K562 (cell line): Measurements from ENCODE around the gene FOXRED2. TPM values are rescaled to one million over a fixed set of nuclear protein-coding genes. Genes with fewer than 3 reads are reported as not detected.

Experiments
- BDP1 ChIP-seq: IDR thresholded peaks from 3 replicates; pipeline ENCODE4 v1.6.1; 2011; ENCODE audit not compliant: insufficient read length, insufficient read depth
- CBX1 ChIP-seq: sonication (generic); IDR thresholded peaks from 2 replicates; pipeline ENCODE4 v1.6.1; 2016; ENCODE audit warnings: antibody characterized with exemption, low read depth, mild to moderate bottlenecking
- COPS2 ChIP-seq: fragments of 450-650 bp; conservative IDR thresholded peaks from 2 replicates; pipeline ENCODE4 v1.6.1; 2016; ENCODE audit warnings: mild to moderate bottlenecking, moderate library complexity
- CREB1 ChIP-seq, 2 experiments: sonication (generic) in 1 of 2; formaldehyde crosslinking in 1 of 2; IDR thresholded peaks; 2 replicates each; pipeline versions ENCODE4 v1.6.1 to v1.8.0; 2012 to 2022; ENCODE audit warnings: inconsistent platforms in 1 of 2, mild to moderate bottlenecking in 1 of 2, missing genetic modification reagents in 1 of 2, moderate library complexity in 1 of 2
- EP400 ChIP-seq: fragments of 450-650 bp; IDR thresholded peaks from 2 replicates; pipeline ENCODE4 v1.6.1; 2017; ENCODE audit warnings: antibody characterized with exemption, mild to moderate bottlenecking, moderate library complexity
- ETS2 ChIP-seq: IDR thresholded peaks from 2 replicates; pipeline ENCODE4 v1.6.1; 2016; ENCODE audit warnings: borderline replicate concordance, missing genetic modification characterization, mild to moderate bottlenecking, moderate library complexity, missing compliant biosample characterization; ENCODE audit not compliant: poor library complexity, severe bottlenecking
- FOXA3 ChIP-seq, 2 experiments: fragments of 450-650 bp in 1 of 2; sonication (generic) in 1 of 2; formaldehyde crosslinking; IDR thresholded peaks in 1 of 2; conservative IDR thresholded peaks in 1 of 2; 2 replicates each; pipeline versions ENCODE4 v1.4.0 to v1.8.0; 2020 to 2022; ENCODE audit warnings: mild to moderate bottlenecking in 2 of 2, missing genetic modification reagents in 1 of 2
- KLF6 ChIP-seq: fragments of 250-450 bp; sonication (Bioruptor Pico); IDR thresholded peaks from 2 replicates; pipeline ENCODE4 v1.4.0; 2020; ENCODE audit warnings: mild to moderate bottlenecking, moderate library complexity, borderline replicate concordance
- PHB2 ChIP-seq: fragments of 450-650 bp; IDR thresholded peaks from 2 replicates; pipeline ENCODE4 v1.6.1; 2017; ENCODE audit warnings: low read depth
- PHF8 ChIP-seq: fragments of 200-600 bp; sonication (generic); IDR thresholded peaks from 2 replicates; pipeline ENCODE4 v1.6.1; 2012; ENCODE audit warnings: mixed run types, mild to moderate bottlenecking, inconsistent platforms, low read length, moderate library complexity, borderline replicate concordance
- PML ChIP-seq: IDR thresholded peaks from 2 replicates; pipeline ENCODE4 v1.6.1; 2012; ENCODE audit warnings: low read length, inconsistent platforms
- ZNF165 ChIP-seq: fragments of 250-450 bp; sonication (Bioruptor Pico); IDR thresholded peaks from 2 replicates; pipeline ENCODE4 v1.4.0; 2020; ENCODE audit warnings: borderline replicate concordance
- ZNF282 ChIP-seq: sonication (generic); formaldehyde crosslinking; IDR thresholded peaks from 2 replicates; pipeline ENCODE4 v1.8.1; 2023; ENCODE audit warnings: missing genetic modification reagents
- ZNF586 ChIP-seq: fragments of 450-650 bp; formaldehyde crosslinking; conservative IDR thresholded peaks from 2 replicates; pipeline ENCODE4 v1.4.0; 2020; ENCODE audit warnings: mild to moderate bottlenecking, moderate library complexity
- polyA plus RNA-seq, 8 experiments: library from polyadenylated mRNA; depleted of rRNA in 4 of 8; stranded (reverse) in 5 of 8; unstranded in 3 of 8; fragments of >200 nt; fragmentation: Nextera tagmentation in 2 of 8; fragmentation: Illumina TruSeq in 1 of 8; extraction: Ambion mirVana in 2 of 8; extraction: Trizol in 1 of 8; gene quantifications; 2 replicates each; pipeline versions ENCODE4 v1.2.1 to v1.2.3, GENCODE V29; 2011 to 2014; ENCODE audit warnings: inconsistent platforms in 1 of 8, missing spikeins in 1 of 8
- total RNA-seq, 7 experiments: library from RNA; depleted of rRNA in 6 of 7; stranded (reverse); fragments of >200 nt in 6 of 7; fragmentation: Illumina TruSeq in 2 of 7; extraction: Trizol in 2 of 7; gene quantifications; 2 replicates each; pipeline versions ENCODE4 v1.2.1 to v1.2.3, GENCODE V29; 2011 to 2021; ENCODE audit warnings: low replicate concordance in 1 of 7
- TF ChIP-seq, protein P1 (sequence below): IDR thresholded peaks from 3 replicates; pipeline ENCODE4 v1.6.1; 2011; ENCODE audit warnings: borderline replicate concordance, mild to moderate bottlenecking; ENCODE audit not compliant: insufficient read length, insufficient read depth
- TF ChIP-seq, protein P2 (sequence below): fragments of 250-450 bp; sonication (Bioruptor Pico); IDR thresholded peaks from 2 replicates; pipeline ENCODE4 v1.4.0; 2020; ENCODE audit warnings: mild to moderate bottlenecking, moderate library complexity, borderline replicate concordance
- TF ChIP-seq, protein P3 (sequence below): fragments of 250-450 bp; sonication (Bioruptor Pico); IDR thresholded peaks from 2 replicates; pipeline ENCODE4 v1.8.0; 2022; ENCODE audit warnings: moderate library complexity, mild to moderate bottlenecking, inconsistent platforms
- TF ChIP-seq, protein P4 (sequence below), 3 experiments: fragments of 200-800 bp in 1 of 3; sonication (Bioruptor generic) in 1 of 3; sonication (generic) in 1 of 3; formaldehyde crosslinking in 1 of 3; IDR thresholded peaks; 2 replicates each; pipeline versions ENCODE4 v1.6.1 to v1.8.0; 2016 to 2022; ENCODE audit warnings: mild to moderate bottlenecking in 2 of 3, missing compliant biosample characterization in 2 of 3, missing genetic modification characterization in 2 of 3, missing genetic modification reagents in 1 of 3
- TF ChIP-seq, protein P5 (sequence below): fragments of 250-450 bp; sonication (Bioruptor Pico); IDR thresholded peaks from 2 replicates; pipeline ENCODE4 v1.4.0; 2020; ENCODE audit warnings: mild to moderate bottlenecking

Gene FOXRED2
- total and polyA plus RNA-seq, 9 of the 15 experiments (the other 6 are each of a cell fraction or from before 2014, with no cell fraction given): 2.8 to 48.4 (median 7.8) TPM

DNA sequence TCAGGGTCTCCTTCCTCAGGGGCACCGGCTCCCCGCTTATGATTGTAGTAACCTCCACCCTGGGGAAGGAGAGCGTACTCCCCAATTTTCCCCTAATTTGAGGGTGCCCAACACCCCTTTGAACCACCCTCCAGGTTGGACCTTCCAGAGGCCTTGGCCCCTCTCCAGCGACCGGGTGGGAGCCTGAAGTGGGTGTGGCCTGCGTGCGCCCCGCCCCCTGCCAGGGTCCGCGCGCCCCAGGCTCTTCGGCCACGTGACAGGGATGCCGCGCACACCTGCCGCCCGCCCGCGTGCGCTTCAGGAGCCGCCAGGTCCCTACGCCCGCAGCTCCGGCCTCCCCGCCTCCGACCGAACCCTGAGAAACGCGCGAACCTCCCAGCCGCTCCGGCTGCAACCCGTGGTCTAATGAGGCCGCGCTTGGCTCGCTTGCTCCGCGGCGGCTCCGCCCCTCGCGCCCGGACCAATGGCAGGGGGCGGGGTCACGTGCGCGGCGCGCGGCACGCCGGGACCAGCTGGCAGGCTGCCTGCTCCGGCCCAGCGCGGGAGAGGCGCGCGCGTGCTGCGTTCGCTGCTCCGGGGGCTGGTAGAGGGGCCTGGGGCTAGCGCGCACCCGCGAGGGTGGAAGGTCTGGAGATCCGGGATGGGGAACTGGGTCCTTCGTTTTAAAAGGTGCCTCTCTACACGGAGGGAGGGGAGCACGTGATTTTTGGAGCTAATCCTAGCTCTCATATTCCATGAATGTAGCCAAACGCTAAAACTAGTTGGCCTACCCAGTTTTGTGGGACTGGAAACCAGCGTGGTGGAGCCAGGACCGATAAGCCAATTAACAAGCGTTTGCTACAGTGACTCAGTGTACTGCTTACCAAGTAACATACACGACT, at the start of gene FOXRED2 (continued):
- TF ChIP-seq, protein P1, sequence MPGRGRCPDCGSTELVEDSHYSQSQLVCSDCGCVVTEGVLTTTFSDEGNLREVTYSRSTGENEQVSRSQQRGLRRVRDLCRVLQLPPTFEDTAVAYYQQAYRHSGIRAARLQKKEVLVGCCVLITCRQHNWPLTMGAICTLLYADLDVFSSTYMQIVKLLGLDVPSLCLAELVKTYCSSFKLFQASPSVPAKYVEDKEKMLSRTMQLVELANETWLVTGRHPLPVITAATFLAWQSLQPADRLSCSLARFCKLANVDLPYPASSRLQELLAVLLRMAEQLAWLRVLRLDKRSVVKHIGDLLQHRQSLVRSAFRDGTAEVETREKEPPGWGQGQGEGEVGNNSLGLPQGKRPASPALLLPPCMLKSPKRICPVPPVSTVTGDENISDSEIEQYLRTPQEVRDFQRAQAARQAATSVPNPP: no peak
- TF ChIP-seq, protein P2, sequence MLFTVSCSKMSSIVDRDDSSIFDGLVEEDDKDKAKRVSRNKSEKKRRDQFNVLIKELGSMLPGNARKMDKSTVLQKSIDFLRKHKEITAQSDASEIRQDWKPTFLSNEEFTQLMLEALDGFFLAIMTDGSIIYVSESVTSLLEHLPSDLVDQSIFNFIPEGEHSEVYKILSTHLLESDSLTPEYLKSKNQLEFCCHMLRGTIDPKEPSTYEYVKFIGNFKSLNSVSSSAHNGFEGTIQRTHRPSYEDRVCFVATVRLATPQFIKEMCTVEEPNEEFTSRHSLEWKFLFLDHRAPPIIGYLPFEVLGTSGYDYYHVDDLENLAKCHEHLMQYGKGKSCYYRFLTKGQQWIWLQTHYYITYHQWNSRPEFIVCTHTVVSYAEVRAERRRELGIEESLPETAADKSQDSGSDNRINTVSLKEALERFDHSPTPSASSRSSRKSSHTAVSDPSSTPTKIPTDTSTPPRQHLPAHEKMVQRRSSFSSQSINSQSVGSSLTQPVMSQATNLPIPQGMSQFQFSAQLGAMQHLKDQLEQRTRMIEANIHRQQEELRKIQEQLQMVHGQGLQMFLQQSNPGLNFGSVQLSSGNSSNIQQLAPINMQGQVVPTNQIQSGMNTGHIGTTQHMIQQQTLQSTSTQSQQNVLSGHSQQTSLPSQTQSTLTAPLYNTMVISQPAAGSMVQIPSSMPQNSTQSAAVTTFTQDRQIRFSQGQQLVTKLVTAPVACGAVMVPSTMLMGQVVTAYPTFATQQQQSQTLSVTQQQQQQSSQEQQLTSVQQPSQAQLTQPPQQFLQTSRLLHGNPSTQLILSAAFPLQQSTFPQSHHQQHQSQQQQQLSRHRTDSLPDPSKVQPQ (CRISPR knock-in tag): no peak
- TF ChIP-seq, protein P3, sequence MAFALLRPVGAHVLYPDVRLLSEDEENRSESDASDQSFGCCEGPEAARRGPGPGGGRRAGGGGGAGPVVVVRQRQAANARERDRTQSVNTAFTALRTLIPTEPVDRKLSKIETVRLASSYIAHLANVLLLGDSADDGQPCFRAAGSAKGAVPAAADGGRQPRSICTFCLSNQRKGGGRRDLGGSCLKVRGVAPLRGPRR (CRISPR knock-in tag): no peak
- TF ChIP-seq BDP1 (no peak), ZNF586 (CRISPR knock-in tag) (no peak), ETS2 (tag) (no peak), ZNF282 (CRISPR knock-in tag) (no peak; the same call in 1 of the 2 replicates), EP400 (peak; percentile 70; the same call in 1 of the 2 replicates), PHB2 (no peak), KLF6 (CRISPR knock-in tag) (no peak), PHF8 (peak; percentile 74; the same call in 1 of the 2 replicates), CBX1 (peak; percentile 70; the same call in 1 of the 2 replicates), CREB1 (IDR thresholded peaks at IDR 0.05) (no peak), CREB1 (CRISPR knock-in tag; IDR thresholded peaks at IDR 0.05) (peak; percentile 51; the same call in 1 of the 2 replicates), ZNF165 (CRISPR knock-in tag) (no peak), PML (no peak), COPS2 (no peak), FOXA3 (CRISPR knock-in tag; conservative IDR thresholded peaks at IDR 0.05 in 1 of 2, IDR thresholded peaks at IDR 0.05 in 1 of 2) (peak in 1 of 2 experiments; percentile 67; a peak in 1 of 4 replicates)
- TF ChIP-seq, protein P4, sequence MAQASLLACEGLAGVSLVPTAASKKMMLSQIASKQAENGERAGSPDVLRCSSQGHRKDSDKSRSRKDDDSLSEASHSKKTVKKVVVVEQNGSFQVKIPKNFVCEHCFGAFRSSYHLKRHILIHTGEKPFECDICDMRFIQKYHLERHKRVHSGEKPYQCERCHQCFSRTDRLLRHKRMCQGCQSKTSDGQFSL (CRISPR knock-in tag; IDR thresholded peaks at IDR 0.05): no peak
- TF ChIP-seq, protein P4 (tag; IDR thresholded peaks at IDR 0.05): no peak
- TF ChIP-seq, protein P5, sequence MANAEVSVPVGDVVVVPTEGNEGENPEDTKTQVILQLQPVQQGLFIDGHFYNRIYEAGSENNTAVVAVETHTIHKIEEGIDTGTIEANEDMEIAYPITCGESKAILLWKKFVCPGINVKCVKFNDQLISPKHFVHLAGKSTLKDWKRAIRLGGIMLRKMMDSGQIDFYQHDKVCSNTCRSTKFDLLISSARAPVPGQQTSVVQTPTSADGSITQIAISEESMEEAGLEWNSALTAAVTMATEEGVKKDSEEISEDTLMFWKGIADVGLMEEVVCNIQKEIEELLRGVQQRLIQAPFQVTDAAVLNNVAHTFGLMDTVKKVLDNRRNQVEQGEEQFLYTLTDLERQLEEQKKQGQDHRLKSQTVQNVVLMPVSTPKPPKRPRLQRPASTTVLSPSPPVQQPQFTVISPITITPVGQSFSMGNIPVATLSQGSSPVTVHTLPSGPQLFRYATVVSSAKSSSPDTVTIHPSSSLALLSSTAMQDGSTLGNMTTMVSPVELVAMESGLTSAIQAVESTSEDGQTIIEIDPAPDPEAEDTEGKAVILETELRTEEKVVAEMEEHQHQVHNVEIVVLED (CRISPR knock-in tag): peak; percentile 39; the same call in 1 of the 2 replicates
